Brain pericyte (primary cell): ENCODE results near the gene MUC2.

ENCODE experiments used
- DNase-seq: peaks from one replicate; pipeline ENCODE4 v3.0.0-alpha.2; 2012; ENCODE audit warnings: low read depth, low spot score

Gene MUC2

DNA sequence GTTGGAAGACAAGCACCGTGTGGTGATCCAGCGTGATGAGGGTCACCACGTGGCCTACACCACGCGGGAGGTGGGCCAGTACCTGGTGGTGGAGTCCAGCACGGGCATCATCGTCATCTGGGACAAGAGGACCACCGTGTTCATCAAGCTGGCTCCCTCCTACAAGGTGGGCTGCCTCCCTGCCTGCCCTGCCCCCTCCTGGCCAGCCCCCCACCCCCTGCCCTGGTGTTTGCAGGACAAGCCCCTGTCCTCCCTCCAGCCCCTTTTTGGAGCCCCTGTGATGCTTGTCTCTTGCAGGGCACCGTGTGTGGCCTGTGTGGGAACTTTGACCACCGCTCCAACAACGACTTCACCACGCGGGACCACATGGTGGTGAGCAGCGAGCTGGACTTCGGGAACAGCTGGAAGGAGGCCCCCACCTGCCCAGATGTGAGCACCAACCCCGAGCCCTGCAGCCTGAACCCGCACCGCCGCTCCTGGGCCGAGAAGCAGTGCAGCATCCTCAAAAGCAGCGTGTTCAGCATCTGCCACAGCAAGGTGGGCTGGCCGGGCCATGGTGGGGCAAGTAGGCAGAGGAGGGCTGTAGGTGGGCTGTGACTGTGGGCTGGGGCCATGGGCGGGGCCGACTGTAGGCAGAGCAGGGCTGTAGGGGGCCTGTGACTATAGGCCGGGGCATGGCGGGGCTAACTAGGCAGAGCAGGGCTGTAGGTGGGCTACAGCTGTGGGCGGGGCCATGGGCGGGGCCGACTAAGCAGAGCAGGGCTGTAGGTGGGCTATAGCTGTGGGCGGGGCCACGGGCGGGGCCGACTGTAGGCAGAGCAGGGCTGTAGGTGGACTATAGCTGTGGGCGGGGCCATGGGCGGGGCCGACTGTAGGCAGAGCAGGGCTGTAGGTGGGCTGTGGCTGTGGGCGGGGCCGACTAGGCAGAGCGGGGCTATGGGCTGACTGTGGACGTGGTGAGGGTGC lies 13.6 kb downstream of the MUC2 start:
- DNase-seq: no peak

GRCh38 chr11:1088927-1089737 lies 14.5 kb downstream of the MUC2 start:
- no peak for DNase-seq

DNA sequence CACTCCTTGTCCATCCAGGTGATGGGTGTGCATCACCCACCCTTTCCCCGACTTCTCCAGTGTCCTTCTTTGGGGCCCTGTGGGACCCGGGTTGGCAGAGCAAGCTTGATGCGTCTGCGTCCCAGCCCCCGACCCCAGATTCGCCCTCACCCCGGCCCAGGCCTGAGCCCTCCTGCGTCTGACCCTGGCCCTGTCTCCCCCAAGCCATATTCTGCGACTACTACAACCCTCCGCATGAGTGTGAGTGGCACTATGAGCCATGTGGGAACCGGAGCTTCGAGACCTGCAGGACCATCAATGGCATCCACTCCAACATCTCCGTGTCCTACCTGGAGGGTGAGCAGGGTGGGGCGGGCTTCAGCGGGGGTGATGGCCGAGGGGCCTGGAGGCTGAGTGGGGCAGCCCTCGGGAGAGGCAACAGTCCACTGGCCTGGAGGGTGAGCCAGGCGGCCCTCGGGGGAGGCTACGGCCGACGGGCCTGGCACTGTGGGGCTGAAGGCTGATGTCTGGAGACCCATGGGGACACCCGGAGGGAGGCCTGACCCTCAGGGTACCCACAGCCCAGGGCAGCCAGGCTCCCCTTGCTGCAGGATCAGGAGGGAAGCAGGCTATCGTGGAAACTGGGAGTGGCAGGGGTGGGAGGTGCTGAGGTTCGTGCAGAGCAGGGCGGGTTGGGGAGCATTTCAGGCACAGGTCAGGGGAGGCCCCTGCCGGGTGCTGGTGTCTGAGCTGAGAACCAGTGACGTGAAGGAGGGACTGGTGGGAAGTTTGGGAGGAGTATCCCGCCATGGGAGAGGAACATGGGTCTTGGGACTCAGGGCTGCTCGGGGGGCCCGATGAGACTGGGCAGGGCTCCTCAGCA lies 15.3 kb downstream of the MUC2 start:
- no peak for DNase-seq

DNA sequence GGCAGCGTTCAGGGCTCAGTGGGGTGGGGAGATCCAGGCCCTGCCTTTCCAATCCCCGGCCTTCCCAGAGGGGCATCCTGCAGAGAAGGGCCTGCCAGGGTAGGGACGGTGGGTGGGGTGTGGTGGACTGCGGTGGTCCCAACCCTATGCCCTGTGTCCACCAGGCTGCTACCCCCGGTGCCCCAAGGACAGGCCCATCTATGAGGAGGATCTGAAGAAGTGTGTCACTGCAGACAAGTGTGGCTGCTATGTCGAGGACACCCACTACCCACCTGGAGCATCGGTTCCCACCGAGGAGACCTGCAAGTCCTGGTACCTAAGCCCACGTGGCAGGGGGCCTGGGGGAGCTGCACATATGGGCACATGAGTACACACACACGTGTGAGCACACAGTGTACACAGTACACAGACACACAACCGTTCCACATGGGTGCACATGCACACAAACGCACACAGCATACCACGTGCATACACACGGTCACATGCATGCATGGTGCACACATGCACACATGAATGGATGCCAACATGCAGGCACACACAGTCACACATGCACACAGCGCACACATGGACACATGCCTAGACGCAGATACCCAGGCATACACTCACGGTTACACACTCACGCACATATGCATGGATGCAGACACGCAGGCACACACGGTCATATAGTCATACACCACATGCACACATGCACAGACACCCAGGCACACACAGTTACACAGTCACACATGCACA lies 16.1 kb downstream of the MUC2 start:
- DNase-seq: no peak

- DNase-seq: no peak
Measured at GRCh38 chr11:1091332-1092083, 16.8 kb downstream of the MUC2 start.

GRCh38 chr11:1092145-1092670 lies 17.5 kb downstream of the MUC2 start:
- DNase-seq: no peak

- no peak for DNase-seq
Measured at GRCh38 chr11:1092919-1093318, 18.2 kb downstream of the MUC2 start.

- DNase-seq: no peak
Measured at GRCh38 chr11:1099519-1100355, 25.1 kb downstream of the MUC2 start.

DNA sequence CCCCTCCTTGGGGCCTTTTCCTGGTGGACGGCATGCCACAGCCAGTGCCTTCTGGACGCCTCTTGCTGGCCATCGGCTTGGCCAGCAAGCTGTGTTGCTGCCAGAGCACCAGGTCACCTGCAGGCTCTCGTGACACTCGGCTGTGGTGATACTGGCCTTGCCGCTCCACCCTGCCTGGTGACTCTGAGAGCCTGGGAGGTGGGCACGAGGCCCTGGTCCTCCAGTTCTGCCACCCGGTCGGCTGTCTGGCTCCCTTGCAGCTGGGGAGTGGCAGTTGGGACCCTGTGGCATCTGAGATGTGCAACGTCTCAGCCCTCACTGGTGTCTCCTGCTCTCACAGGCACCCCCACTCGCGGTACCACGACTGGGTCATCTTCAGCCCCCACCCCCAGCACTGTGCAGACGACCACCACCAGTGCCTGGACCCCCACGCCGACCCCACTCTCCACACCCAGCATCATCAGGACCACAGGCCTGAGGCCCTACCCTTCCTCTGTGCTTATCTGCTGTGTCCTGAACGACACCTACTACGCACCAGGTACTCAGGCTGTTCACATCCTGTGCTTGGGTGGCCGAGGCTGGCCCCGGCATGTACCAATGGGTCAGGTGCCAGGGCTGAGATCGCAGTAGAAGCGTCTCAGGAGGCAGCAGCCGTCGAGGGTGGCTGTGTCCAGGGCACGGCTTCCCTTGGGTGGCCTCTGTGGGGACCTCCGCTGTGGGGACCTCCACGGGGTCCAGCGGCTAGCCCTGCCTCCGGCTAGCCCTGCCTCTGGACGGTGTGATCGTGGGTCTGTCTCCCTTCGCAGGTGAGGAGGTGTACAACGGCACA lies 26.0 kb downstream of the MUC2 start:
- no peak for DNase-seq

GRCh38 chr11:1101318-1102089 lies 26.8 kb downstream of the MUC2 start:
- no peak for DNase-seq

GRCh38 chr11:1102221-1102971 lies 27.7 kb downstream of the MUC2 start:
- no peak for DNase-seq

DNA sequence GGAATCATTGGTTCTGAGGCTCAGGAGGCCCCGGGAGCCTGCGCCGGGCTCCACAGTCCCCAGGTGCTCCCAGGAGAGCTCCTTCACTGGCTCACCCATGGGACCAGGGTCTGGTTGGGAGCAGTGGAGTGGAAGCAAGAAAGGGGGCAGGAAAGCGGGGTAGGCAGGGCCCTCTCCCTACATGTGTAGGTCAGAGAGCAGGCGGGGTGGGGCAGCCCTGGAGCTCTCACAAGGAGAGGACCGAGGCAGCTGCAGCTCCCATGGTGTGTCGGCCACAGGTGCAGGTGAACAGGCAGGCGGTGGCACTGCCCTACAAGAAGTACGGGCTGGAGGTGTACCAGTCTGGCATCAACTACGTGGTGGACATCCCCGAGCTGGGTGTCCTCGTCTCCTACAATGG lies 28.3 kb downstream of the MUC2 start:
- DNase-seq: no peak

- DNase-seq: no peak
Measured at GRCh38 chr11:1103401-1104360, 29.0 kb downstream of the MUC2 start.

DNA sequence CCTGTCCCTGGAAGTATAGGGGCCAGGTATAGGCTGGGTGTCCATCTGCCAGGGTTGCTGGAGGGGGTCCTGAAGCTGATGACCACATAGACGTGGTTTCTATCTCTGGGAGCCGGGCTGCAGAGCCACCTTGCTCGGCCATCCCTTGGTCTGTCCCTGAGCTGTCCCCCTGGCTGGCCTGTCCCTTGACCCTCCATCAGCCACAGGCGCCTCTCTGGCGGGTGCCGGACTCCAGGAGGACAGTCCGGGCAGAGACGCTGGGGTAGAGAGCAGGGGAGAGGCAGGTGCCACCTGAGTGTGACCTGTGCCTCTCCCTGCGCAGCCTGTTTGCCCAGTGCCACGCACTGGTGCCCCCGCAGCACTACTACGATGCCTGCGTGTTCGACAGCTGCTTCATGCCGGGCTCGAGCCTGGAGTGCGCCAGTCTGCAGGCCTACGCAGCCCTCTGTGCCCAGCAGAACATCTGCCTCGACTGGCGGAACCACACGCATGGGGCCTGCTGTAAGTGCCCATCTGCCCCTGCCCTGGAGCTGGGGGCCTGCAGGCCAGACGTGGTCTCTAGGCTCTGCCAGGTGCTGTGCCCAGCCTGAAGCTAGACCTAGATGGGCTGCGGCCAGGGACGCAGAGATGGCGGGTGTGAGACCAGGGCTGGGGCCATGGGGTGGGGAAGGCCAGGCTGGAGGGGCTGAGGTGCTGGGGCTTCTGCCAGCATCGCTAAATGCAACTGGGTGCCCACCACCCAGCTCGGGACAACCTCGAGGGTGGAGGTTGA lies 29.9 kb downstream of the MUC2 start:
- DNase-seq: no peak

GRCh38 chr11:1105183-1105565 lies 30.5 kb downstream of the MUC2 start:
- no peak for DNase-seq
